ENCODE data around the gene NELL1. TPM values are rescaled to one million over a fixed set of nuclear protein-coding genes. Genes with fewer than 3 reads are reported as not detected.

The NELL1 gene
- 6.3 TPM in 1 of 2 replicates, not detected in the other for total RNA-seq

GRCh38 chr11:20668844-20669819 lies at the start of gene NELL1:
TSS of gene NELL1 (plus strand) at chr11:20669586.

Small RNA genes lying within 50 kb of the gene (small RNA-seq; reads per million reads assigned to genes)
- gene RNA5SP336 (15.0 reads per million, percentile 96 among the genes with 10 or more reads in this experiment), gene RNA5SP337 (0.29 reads per million, percentile 5 among the genes with 10 or more reads in this experiment)

Other genes with a start within 250 kb of the NELL1 start
- not detected in 2 replicates for gene SLC6A5, start 70.0 kb upstream of the NELL1 start, total RNA-seq

Measured in placental epithelial cell (primary cell).